ENCODE data around the gene FKBP14. TPM values are rescaled to one million over a fixed set of nuclear protein-coding genes. Genes with fewer than 3 reads are reported as not detected.
A peak's percentile ranks its signal among the peaks of the same experiment; 100 is the strongest.

The FKBP14 gene
- total RNA-seq, 1 experiment from 2014 or later: 29.8 TPM

DNA sequence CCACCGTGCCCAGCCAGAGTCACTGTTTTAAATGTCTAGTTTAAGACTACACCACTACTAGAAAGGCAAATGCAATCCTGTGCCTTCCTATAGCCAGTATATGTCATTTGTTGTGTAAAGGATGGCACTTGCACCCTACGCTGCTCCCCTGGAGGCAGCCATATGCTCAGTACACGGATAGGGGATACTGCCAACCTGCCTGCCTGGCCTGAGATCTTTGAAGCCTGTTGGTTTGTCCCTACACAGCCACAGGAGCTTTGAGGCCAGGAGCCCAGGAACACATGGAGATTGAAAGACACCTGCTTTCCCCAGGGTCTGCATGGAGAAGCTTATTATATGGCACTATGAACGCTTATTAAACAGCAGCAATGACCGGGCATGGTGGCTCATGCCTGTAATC is 34.6 kb downstream of the FKBP14 start:
- no peaks in the 10 kb centered on the region for H4K20me1 ChIP-seq (ENCODE audit: insufficient read depth)
- BruUV-seq (replicated peaks): no TSS peak

DNA sequence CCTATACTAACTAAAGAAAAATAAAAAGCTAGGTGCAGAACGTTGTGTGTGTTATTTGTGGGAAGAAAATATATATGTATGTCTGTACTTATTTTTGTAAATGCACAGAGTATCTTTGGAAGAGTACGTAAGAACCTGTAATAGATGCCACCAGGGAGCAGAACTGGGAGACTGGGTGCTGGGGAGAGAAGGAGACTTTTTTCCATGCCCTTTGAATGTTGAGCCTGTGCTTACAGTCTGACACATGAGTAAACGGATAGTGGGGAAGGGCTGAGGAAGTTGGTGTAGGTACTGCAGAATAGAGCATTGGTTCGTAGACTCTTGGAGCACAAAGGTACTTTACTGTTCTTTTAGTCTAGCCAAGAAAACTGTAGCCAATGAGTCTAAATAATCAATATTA is 35.6 kb downstream of the FKBP14 start:
- CTCF ChIA-PET: no interaction called here
- POLR2A ChIA-PET (ENCODE audit: unreplicated experiment): no interaction called here
- Histone ChIP-seq H3K27ac (no peak overlapping the region), H3K9me3 (ENCODE audit: insufficient read depth, low read depth) (peaks cover 20% of the 10 kb centered on the region), H3K4me1 (replicated peaks; ENCODE audit: insufficient read depth) (peaks cover 41% of the 10 kb centered on the region), H3K9me2 (ENCODE audit: insufficient read depth) (no peaks in the 10 kb centered on the region), H4K20me1 (ENCODE audit: insufficient read depth) (no peaks in the 10 kb centered on the region), H3K4me3 (no peak overlapping the region; the same call in 1 of the 2 replicates), H3F3A (ENCODE audit: insufficient read depth, low read depth) (peaks cover 30% of the 10 kb centered on the region), H3K4me2 (no peak overlapping the region), H3K36me3 (ENCODE audit: low read depth) (0 out of 2 replicates have a peak, but pooled peaks cover 6% of the 10 kb centered on the region), H3K27me3 (ENCODE audit: insufficient read depth, low read depth) (no peaks in the 10 kb centered on the region), H3K79me2 (ENCODE audit: low read depth) (peaks cover 28% of the 10 kb centered on the region), H2AFZ (no peak overlapping the region)
- no TSS peak for BruUV-seq (replicated peaks)
- DNase-seq: no peak
- TF ChIP-seq CTCF (conservative IDR thresholded peaks at IDR 0.05): no peak
- no peak for TF ChIP-seq EZH2 (IDR thresholded peaks at IDR 0.05; ENCODE audit: low read depth)
- intact Hi-C loops (cut with micrococcal nuclease; ENCODE audit: unreplicated experiment): no loop called here

More for the DNA sequence above, 34.6 kb downstream of the FKBP14 start:
- intact Hi-C loops (cut with micrococcal nuclease; ENCODE audit: unreplicated experiment): no loop called here
- ChIA-PET POLR2A (ENCODE audit: unreplicated experiment) (no interaction called here), CTCF (interaction anchor here (0.7 kb wide), 1 partner anchor 70 kb away, joined by 3 read pairs; no protein-coding TSS in a partner anchor)
- H3K4me2 ChIP-seq: no peak overlapping the region
- no peak for TF ChIP-seq CTCF (conservative IDR thresholded peaks at IDR 0.05)
- no peak for TF ChIP-seq EZH2 (IDR thresholded peaks at IDR 0.05; ENCODE audit: low read depth)
- DNase-seq: no peak
- H3K79me2 ChIP-seq (ENCODE audit: low read depth): peaks cover 19% of the 10 kb centered on the region
- no peaks in the 10 kb centered on the region for H3K27me3 ChIP-seq (ENCODE audit: insufficient read depth, low read depth)
- peaks cover 33% of the 10 kb centered on the region for H3K4me1 ChIP-seq (replicated peaks; ENCODE audit: insufficient read depth)
- peaks cover 12% of the 10 kb centered on the region for H3K36me3 ChIP-seq (ENCODE audit: low read depth)
- peaks cover 27% of the 10 kb centered on the region for H3F3A ChIP-seq (ENCODE audit: insufficient read depth, low read depth)
- H2AFZ ChIP-seq: no peak overlapping the region
- no peak overlapping the region for H3K27ac ChIP-seq
- H3K9me2 ChIP-seq (ENCODE audit: insufficient read depth): no peaks in the 10 kb centered on the region
- H3K4me3 ChIP-seq: no peak overlapping the region
- peaks cover 27% of the 10 kb centered on the region for H3K9me3 ChIP-seq (ENCODE audit: insufficient read depth, low read depth)

DNA sequence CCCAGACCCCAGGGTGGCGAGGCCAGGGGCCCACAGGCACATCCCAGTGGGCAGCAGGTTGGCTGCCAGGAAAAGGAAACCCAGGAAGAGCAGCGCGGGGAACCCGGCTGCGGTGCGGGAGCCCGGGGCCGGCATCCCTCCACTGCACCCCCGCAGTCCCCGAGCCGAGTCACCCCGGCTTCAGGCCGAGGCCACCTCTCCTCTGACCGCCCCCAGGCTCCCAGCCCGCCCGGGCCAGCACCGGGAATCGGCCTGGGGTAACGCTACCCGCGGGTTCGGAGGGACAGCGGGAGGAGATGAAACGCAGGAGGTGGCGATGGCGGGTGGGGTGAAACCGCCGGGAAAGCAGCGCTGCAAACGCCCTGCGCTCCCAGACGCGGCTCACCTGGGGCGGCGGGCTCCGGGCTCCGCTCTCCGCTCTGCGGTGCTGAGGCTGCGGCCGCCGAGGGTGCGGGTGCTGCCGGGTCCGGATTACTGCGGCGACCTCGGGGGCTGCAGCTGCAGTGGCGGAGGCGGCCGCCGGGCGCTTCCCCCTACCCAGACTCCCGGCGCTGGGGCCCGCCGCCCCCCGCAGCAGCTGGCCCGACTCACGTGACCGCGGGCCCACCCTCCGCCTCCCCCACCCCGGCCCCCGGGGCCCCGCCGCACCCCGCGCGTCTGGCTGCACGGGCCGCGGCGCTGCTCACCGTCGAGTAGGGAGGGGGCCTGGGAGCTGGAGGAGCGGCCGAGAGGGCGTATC is 37.1 kb downstream of the FKBP14 start, which contains the start of gene SCRN1:
Gene SCRN1, minus strand, starts transcription at position 545 of the 739 bp plus-strand sequence. CDS start 20,734 bp downstream, outside the sequence.
- BruUV-seq (replicated peaks): no TSS peak
- 0 out of 2 replicates have a peak, but pooled peaks cover 6% of the 10 kb centered on the region for H3K36me3 ChIP-seq (ENCODE audit: low read depth)
- H3K9me2 ChIP-seq (ENCODE audit: insufficient read depth): no peaks in the 10 kb centered on the region
- intact Hi-C loops (cut with micrococcal nuclease; ENCODE audit: unreplicated experiment): loop anchor here (5.0 kb wide), 2 partner anchors 382 to 573 kb away; no protein-coding TSS in a partner anchor
- POLR2A ChIA-PET (ENCODE audit: unreplicated experiment): interaction anchor here (0.6 to 0.9 kb wide), 3 partner anchors 13 to 381 kb away, joined by 3 to 9 read pairs (median 4); no protein-coding TSS in a partner anchor
- peaks cover 30% of the 10 kb centered on the region for H3F3A ChIP-seq (ENCODE audit: insufficient read depth, low read depth)
- peaks cover 12% of the 10 kb centered on the region for H3K9me3 ChIP-seq (ENCODE audit: insufficient read depth, low read depth)
- H3K27ac ChIP-seq: peak within 1 kb of the TSS; percentile 87
- peak within 1 kb of the TSS; percentile 74 for H3K4me2 ChIP-seq
- peak within 1 kb of the TSS; percentile 95 for H3K4me3 ChIP-seq
- no peaks in the 10 kb centered on the region for H4K20me1 ChIP-seq (ENCODE audit: insufficient read depth)
- TF ChIP-seq EZH2 (IDR thresholded peaks at IDR 0.05; ENCODE audit: low read depth): no peak
- no peak for TF ChIP-seq CTCF (conservative IDR thresholded peaks at IDR 0.05)
- peak within 1 kb of the TSS; percentile 94 for H2AFZ ChIP-seq
- no peaks in the 10 kb centered on the region for H3K27me3 ChIP-seq (ENCODE audit: insufficient read depth, low read depth)
- peaks cover 43% of the 10 kb centered on the region for H3K79me2 ChIP-seq (ENCODE audit: low read depth)
- H3K4me1 ChIP-seq (replicated peaks; ENCODE audit: insufficient read depth): peaks cover 37% of the 10 kb centered on the region
- CTCF ChIA-PET: no interaction called here
- DNase-seq: peak in 1 of 2 experiments; percentile 49
